Measurements from ENCODE around the gene GP9. TPM values are rescaled to one million over a fixed set of nuclear protein-coding genes. Genes with fewer than 3 reads are reported as not detected.

The GP9 gene
- total RNA-seq, 1 donor from 2014 or later = not detected

DNA sequence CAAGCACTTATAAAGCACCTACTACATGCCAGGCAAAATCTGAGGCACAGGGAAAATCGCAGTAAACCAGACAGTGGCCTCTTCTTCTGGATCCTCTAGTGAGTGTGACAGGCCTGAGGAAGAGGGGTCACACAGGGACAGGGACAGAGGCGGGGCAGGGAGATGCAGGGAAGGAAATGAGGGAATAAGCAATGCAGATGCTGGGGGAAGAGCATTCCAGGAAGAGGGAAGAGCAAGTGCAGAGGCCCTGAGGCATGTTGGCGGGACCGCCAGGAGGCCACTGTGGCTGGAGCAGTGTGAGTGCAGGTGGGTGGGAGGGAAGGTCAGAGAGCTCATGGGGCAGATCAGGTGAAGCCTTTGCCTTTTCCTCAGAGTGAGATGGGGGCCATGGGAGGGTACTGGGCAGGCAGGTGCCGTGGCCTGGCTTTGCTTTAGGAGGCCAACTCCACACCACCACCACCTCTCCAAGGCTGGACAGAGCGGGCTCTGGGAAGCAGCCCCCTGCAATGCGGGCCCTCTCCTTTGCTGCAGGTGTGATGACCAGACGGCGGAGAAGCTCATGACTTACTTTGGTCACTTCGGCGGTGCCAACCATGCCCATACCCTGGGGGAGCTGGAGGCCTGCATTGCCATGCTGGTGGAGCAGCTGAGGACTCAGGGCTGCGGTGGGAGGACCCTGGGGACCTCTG lies 26.8 kb upstream of the GP9 start:
- peaks cover 1% of the 10 kb centered on the region for H3K27me3 Mint-ChIP-seq (ENCODE audit: low read depth)
- H3K4me1 Mint-ChIP-seq (ENCODE audit: low read depth) = no peaks in the 10 kb centered on the region
- TF ChIP-seq, protein P1, sequence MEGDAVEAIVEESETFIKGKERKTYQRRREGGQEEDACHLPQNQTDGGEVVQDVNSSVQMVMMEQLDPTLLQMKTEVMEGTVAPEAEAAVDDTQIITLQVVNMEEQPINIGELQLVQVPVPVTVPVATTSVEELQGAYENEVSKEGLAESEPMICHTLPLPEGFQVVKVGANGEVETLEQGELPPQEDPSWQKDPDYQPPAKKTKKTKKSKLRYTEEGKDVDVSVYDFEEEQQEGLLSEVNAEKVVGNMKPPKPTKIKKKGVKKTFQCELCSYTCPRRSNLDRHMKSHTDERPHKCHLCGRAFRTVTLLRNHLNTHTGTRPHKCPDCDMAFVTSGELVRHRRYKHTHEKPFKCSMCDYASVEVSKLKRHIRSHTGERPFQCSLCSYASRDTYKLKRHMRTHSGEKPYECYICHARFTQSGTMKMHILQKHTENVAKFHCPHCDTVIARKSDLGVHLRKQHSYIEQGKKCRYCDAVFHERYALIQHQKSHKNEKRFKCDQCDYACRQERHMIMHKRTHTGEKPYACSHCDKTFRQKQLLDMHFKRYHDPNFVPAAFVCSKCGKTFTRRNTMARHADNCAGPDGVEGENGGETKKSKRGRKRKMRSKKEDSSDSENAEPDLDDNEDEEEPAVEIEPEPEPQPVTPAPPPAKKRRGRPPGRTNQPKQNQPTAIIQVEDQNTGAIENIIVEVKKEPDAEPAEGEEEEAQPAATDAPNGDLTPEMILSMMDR (IDR thresholded peaks at IDR 0.05) = no peak
- no peaks in the 10 kb centered on the region for H3K36me3 Mint-ChIP-seq (ENCODE audit: low read depth)
- no peak overlapping the region for H3K27ac Mint-ChIP-seq (ENCODE audit: unreplicated experiment)
- DNase-seq (ENCODE audit: low spot score) = peak; percentile 83
- H3K4me3 Mint-ChIP-seq (ENCODE audit: unreplicated experiment) = no peak overlapping the region
- H3K9me3 Mint-ChIP-seq (ENCODE audit: low read depth) = no peaks in the 10 kb centered on the region

DNA sequence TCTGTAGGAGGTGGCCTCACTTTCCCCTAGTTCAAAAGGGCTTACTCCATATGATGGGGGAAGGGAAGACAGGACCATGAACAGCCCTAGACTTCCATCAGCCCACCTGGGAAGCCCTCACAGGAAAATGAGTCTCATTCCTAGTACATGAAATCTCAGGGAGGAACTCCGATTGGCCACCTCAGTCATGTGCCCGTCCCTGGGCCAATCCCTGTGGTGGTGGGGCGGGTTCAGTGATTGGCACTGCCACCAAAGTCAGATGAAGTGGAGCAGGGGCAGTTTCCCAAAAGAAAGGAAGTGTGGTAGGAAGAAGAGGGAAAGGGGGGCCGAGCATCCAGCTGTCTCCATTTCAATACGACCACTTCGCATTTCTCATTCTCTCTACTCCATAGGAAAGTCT lies 25.9 kb upstream of the GP9 start:
- no peaks in the 10 kb centered on the region for H3K36me3 Mint-ChIP-seq (ENCODE audit: low read depth)
- peaks cover 1% of the 10 kb centered on the region for H3K27me3 Mint-ChIP-seq (ENCODE audit: low read depth)
- H3K4me1 Mint-ChIP-seq (ENCODE audit: low read depth) = peaks cover 5% of the 10 kb centered on the region
- H3K27ac Mint-ChIP-seq (ENCODE audit: unreplicated experiment) = no peak overlapping the region
- H3K4me3 Mint-ChIP-seq (ENCODE audit: unreplicated experiment) = no peak overlapping the region
- TF ChIP-seq, protein P1 (IDR thresholded peaks at IDR 0.05) = no peak
- no peaks in the 10 kb centered on the region for H3K9me3 Mint-ChIP-seq (ENCODE audit: low read depth)
- no peak for DNase-seq (ENCODE audit: low spot score)

- Mint-ChIP-seq H3K4me1 (ENCODE audit: low read depth) (peaks cover 9% of the 10 kb centered on the region), H3K27me3 (ENCODE audit: low read depth) (peaks cover 1% of the 10 kb centered on the region), H3K36me3 (ENCODE audit: low read depth) (no peaks in the 10 kb centered on the region), H3K27ac (ENCODE audit: unreplicated experiment) (no peak overlapping the region), H3K4me3 (ENCODE audit: unreplicated experiment) (no peak overlapping the region), H3K9me3 (ENCODE audit: low read depth) (no peaks in the 10 kb centered on the region)
- no peak for DNase-seq (ENCODE audit: low spot score)
- TF ChIP-seq, protein P1 (IDR thresholded peaks at IDR 0.05) = no peak
Observed at GRCh38 chr3:129035360-129036221, 25.0 kb upstream of the GP9 start.

DNA sequence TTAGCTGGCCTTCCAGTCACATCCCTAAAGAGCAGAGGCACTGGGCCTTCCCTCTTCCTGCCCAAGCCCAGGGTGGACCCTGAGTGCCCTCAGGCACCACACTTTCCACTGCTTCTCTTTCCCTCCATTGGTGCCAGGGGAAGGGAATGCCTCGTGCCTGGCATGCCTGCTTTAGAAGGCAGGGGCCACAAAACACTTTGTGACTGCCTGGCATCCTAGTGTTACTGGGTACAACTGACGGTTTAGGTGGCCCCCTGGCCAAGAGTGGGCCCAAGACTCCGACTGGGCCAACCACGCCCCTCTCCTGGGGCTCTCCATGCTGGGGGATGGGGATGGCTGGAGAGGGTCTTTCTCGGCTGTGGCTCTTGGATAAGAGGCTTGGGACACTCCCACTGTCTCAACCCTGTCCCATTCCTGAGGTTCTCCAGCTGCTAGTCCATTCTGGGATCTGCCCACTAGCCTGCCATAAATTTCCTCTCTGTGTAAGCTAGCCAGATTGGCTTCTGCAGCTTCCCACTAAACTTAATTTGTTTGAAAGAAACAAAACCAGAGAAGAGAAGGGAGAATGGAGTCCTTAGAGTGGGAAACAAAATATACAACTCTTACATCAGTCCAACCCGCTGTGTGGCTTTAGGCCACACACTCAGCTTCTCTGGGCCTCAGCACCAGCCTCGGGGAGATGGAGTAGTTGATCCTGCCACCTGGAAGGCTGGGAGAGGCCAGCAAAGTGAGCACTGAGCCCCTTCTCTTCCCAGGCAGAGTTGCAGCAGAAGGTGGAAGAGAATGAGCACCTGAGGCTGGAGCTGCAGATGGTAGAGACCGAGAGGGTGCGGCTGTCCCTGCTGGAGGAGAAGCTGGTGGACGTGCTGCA lies 24.1 kb upstream of the GP9 start:
- Mint-ChIP-seq H3K27me3 (ENCODE audit: low read depth) (peaks cover 1% of the 10 kb centered on the region), H3K9me3 (ENCODE audit: low read depth) (no peaks in the 10 kb centered on the region), H3K4me3 (ENCODE audit: unreplicated experiment) (no peak overlapping the region), H3K4me1 (ENCODE audit: low read depth) (peaks cover 9% of the 10 kb centered on the region), H3K36me3 (ENCODE audit: low read depth) (no peaks in the 10 kb centered on the region), H3K27ac (ENCODE audit: unreplicated experiment) (no peak overlapping the region)
- TF ChIP-seq, protein P1 (IDR thresholded peaks at IDR 0.05) = no peak
- no peak for DNase-seq (ENCODE audit: low spot score)

DNA sequence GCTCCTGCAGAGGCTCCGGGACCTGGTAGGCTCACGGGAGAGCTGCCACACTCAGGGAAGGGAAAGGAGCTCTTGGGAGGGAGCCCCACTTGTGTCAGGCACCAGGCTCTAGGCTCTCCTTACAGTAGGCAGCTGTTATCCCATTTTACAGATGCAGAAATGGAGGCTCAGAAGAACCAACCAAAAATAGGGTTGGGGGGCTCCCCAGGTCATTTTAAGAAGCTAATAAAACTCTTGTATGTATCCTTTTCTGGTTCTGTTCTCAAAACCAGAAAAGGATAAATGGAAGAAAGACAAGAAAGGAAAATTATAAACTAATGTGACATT lies 23.5 kb upstream of the GP9 start:
- Mint-ChIP-seq H3K27me3 (ENCODE audit: low read depth) (peaks cover 3% of the 10 kb centered on the region), H3K9me3 (ENCODE audit: low read depth) (peaks cover 2% of the 10 kb centered on the region)

More for the DNA sequence above, 23.5 kb upstream of the GP9 start:
- no peaks in the 10 kb centered on the region for H3K36me3 Mint-ChIP-seq (ENCODE audit: low read depth)
- TF ChIP-seq, protein P1 (IDR thresholded peaks at IDR 0.05) = no peak
- no peak overlapping the region for H3K4me3 Mint-ChIP-seq (ENCODE audit: unreplicated experiment)
- peaks cover 9% of the 10 kb centered on the region for H3K4me1 Mint-ChIP-seq (ENCODE audit: low read depth)
- H3K27ac Mint-ChIP-seq (ENCODE audit: unreplicated experiment) = no peak overlapping the region
- no peak for DNase-seq (ENCODE audit: low spot score)

Data from chondrocyte (in vitro differentiated cells).